Thyroid gland (tissue), 4 donors: ENCODE measurements around the gene FAM216B. TPM values are rescaled to one million over a fixed set of nuclear protein-coding genes. Genes with fewer than 3 reads are reported as not detected.

ENCODE experiments used
- total RNA-seq, 4 donors: library from RNA; depleted of rRNA; stranded (reverse); fragments of >200 nt; gene quantifications; one replicate each; pipeline ENCODE4 v1.2.3, GENCODE V29; 2016

FAM216B gene
- total RNA-seq, 4 donors from 2014 or later, result not detected

Other genes with a start within 250 kb of the FAM216B start
- not detected for gene TNFSF11, start 207.4 kb upstream of the FAM216B start, total RNA-seq
- gene EPSTI1, start 210.7 kb downstream of the FAM216B start, total RNA-seq, result 10 to 100 TPM in 1 of 4 donors, 1 to 10 TPM in 3; 3.8 to 12.8 (median 6.0) TPM
- gene DNAJC15, start 242.0 kb downstream of the FAM216B start, total RNA-seq, result 10 to 100 TPM; 11.0 to 18.3 (median 12.5) TPM